ENCODE data around the gene WIF1.

WIF1 gene

DNA sequence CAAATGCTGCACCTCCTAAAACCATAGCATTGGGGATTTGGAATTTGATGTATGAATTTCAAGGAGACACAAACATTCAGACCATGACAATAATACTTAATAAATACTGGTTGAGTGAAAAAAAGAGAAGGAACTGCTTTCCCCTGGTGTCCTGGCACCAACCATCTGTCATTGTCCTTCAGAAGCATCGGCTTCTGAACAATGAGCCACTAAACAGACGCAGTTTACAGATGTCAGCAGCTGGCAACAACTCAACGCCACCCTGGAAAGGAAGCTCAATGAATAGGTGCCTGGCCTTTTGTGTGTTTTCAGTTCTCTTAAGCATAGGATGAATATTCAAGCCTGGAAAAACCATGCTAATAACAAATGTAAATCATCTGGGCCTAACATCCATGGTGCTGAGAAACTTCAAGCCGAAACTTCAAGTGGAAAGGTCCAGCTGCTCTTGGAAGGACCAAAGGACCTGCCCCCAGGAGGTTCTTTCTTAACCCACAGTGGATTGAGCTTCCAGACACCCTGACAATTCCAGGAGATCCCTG lies 101.3 kb downstream of the WIF1 start:
- peak; percentile 35 for DNase-seq

DNA sequence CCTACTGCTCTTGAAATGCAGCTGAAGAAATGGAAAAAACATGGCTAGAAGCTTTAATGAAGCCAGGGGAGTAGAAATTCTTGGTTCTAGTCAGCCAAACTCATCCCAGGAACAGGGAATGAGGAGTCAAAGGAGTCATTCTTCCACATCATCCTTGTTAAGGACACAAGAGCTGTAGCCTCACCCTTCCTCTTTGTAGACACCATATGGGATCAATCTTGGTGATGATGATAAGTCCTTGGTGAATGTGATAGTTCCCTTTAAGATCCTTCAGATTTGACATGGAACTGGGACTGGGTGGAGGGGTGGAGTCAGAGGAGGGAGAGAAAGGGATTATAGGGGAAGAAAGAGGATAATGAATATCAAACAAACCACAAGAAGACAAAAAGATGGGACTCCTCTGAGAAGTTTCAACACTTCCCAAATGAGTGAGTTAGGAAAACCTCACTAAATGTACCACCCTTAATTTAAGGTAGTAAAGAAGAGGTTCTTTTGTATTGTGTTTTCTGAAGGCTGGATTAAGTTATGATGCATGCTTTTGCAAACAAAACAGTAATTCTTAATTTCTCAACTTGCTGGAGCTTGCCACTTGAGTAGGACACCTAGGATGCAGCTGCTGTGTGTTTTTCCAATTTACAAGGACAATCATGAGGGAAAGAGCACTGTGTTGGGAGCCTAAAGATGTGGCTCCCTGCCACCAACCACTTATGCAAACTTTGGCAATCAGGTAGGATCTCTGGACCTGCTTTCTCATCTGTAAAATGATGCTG lies 104.0 kb downstream of the WIF1 start:
- no peak for DNase-seq

DNA sequence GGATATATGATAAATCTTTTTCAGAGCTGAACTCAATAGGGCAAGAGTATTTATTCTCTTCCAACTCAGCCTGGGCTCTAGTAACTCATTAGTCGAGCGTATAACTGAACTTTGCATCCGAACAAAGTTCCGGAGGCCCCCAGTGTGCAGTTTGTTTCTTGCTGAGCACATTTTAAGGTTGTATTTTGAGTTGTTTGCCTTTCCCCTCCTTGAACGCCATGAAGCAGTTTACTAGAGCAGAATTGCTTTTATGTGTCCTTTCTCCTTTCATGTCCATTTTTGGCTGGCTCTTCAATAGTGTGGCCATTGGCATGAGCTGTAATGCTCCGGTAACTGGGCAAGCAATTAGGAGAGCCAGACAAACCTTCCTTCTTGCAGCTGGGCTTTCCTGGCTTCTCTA lies 105.3 kb downstream of the WIF1 start:
- DNase-seq = peak; percentile 29

DNA sequence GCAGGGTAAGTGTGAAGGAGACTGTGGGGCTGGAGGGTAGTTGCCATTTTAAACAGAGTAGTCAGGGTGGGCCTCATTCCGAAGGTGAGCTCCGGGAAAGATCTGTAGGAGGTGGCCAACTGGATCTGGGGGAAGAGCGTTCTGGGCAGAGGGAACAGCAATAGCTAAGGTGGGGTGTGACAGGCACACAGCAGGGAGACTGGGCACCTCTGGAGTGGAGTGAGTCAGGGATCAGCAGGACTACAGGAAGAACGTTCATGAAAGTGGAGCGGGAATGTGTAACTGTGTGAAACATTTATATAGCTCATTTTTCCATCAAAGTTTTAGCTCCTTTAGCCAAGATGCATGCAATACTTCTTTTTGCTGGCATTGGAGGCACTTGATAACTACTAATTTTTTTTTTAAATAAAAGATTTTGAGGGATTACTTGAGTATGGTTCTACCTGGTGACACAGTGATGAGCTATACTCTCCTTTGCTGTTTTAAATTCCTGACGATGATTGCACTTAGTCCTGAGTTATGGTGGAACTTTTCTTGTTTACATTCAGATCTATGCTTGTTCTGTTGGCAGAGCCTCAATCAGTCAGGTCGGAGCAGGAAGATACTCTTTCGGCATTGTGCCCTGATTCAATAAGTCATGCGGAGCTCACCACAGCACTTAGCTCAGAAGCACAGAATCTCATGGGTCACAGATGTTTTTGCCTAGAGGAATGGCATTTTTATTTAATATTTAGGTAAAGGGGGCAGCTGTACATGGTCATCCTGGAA lies 106.4 kb downstream of the WIF1 start:
- no peak for DNase-seq

DNA sequence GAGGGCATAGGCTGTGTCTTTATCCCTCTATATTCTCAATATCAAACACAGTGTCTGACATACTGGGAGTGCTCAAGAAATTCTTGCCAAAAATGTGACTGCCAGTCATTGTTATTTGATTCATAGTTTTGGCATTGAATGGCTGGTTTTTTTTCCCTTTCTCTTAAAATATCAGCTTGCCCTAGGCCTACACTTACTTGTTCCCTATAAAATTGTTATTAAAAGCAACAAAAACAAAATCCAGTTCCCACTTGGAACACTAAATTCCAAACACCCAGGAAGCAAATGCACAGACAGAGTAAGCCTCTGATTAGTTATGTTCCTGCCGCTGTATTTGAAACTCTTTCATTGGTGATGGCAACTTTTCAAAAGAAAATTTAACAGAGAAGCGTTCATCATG lies 110.7 kb downstream of the WIF1 start:
- DNase-seq = no peak

DNA sequence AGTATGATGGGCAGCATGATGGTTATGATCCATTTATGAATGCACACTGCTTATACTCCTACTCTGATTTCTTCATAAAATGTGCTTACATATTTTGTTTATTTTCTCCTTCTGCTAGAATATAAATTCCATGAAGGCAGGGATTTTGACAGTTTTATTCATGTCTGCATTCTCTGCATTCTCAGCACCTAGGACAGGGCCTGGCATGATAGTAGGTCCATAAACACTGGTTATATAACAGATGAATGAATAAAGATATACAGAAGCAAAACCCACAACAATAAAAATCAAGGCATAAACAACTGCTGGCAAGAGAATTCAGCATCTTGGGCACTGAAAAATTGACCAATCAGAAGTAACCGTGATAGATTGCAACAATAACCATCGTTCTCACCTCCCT lies 115.4 kb downstream of the WIF1 start:
- DNase-seq = no peak

DNA sequence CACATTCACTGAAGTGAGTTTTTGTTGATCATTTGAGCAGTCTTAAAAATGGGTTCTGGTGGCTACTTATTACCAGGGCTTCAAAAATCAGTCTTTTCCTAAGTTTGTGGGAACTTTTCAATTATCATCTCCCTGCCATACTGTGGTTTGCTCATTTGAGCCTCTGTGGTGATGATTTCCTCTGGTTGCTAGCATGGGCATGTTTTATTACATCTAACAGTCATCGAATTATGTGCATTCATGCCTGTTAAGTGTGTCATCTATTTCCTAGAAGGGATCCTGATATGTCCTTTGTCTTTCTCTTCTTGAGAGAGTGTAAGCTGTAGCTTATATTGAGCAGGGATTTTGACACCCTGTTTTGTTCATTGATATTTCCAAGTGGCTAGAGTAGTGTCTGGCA lies 116.8 kb downstream of the WIF1 start:
- no peak for DNase-seq
